ENCODE results near the gene ETV3L.

ETV3L gene

DNA sequence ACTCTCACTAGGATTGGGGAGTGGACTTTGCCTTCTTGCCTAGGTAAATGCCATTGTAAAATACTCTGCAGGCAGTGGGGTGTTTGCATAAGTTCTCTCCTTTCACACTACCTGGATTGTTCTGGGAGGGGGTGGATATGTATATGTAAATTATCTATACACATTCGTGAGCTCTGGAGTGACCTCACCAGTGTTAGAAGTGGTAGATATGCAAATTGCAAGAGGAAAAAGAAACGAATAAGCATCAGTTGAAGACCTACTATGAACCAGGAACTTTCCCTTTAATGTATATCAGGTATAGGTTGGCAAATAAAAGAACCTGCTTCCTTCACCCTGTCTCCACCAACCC is 52.6 kb downstream of the ETV3L start:
- TF ChIP-seq POLR2AphosphoS5 (IDR thresholded peaks at IDR 0.05; ENCODE audit: low read depth, low read length) (no peak), POLR2A (IDR thresholded peaks at IDR 0.05; ENCODE audit: low read depth, low read length) (no peak), TAF1 (IDR thresholded peaks at IDR 0.05; ENCODE audit: borderline replicate concordance, low read depth, low read length) (no peak)
- no peak for DNase-seq (ENCODE audit: insufficient read length)
- FAIRE-seq, result no peak

GRCh38 chr1:157045250-157046218 is 54.1 kb downstream of the ETV3L start, which contains the start of gene ARHGEF11:
Gene ARHGEF11, minus strand, starts transcription at chr1:157045742. Its CDS starts 1,412 bp downstream, at chr1:157044330.
- no peak for TF ChIP-seq POLR2A (IDR thresholded peaks at IDR 0.05; ENCODE audit: low read depth, low read length)
- TF ChIP-seq TAF1 (IDR thresholded peaks at IDR 0.05; ENCODE audit: borderline replicate concordance, low read depth, low read length), result no peak
- TF ChIP-seq POLR2AphosphoS5 (IDR thresholded peaks at IDR 0.05; ENCODE audit: low read depth, low read length), result no peak
- DNase-seq (ENCODE audit: insufficient read length) (peak; percentile 47), FAIRE-seq (peak; percentile 76)

DNA sequence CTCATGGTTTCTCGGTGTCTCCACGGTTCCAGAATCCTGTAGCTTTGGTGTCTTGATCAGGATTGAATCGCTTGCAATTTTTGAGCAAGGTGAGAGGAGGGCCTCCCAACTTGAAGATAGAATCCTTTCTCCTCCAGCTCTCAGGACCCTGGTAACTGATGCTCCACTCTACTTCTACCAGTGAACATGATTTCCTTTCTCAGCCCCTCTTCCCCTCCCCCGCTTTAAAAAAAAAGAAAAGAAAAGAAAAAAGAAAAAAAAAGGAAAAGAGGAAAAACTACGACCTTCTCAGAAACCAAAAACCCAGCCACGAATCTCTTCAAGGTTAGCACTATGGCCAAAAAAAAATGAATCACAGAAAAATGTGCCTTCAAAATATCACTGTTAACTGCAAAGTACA is 55.3 kb downstream of the ETV3L start:
- no peak for TF ChIP-seq TAF1 (IDR thresholded peaks at IDR 0.05; ENCODE audit: borderline replicate concordance, low read depth, low read length)
- FAIRE-seq (no peak), DNase-seq (ENCODE audit: insufficient read length) (no peak)

DNA sequence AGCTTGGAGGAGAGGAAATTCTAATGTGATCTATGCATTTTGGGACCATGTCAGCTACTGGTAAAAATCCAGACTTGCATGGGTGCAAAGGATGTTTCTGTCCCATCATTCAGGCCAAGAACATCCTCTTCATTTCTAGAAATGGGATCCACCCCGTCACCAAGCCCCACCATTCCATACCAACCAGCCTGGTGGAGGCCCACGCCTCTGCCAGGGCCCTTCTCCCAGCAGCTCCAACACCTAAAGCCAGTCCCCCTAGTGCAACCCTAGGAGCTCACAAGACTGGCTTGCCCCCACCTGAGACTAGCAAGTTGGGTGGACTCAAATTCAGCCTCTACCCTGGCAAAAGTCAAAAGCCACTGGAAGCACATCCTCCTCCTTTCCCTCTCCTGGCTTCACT is 55.9 kb downstream of the ETV3L start:
- DNase-seq (ENCODE audit: insufficient read length), result no peak
- no peak for FAIRE-seq

GRCh38 chr1:157042846-157043245 is 56.8 kb downstream of the ETV3L start:
- TF ChIP-seq POLR2A (IDR thresholded peaks at IDR 0.05; ENCODE audit: low read depth, low read length), result no peak
- TF ChIP-seq POLR2AphosphoS5 (IDR thresholded peaks at IDR 0.05; ENCODE audit: low read depth, low read length), result no peak
- no peak for TF ChIP-seq TAF1 (IDR thresholded peaks at IDR 0.05; ENCODE audit: borderline replicate concordance, low read depth, low read length)
- FAIRE-seq (no peak), DNase-seq (ENCODE audit: insufficient read length) (no peak)

More for the DNA sequence above, 55.9 kb downstream of the ETV3L start:
- TF ChIP-seq POLR2AphosphoS5 (IDR thresholded peaks at IDR 0.05; ENCODE audit: low read depth, low read length) (no peak), POLR2A (IDR thresholded peaks at IDR 0.05; ENCODE audit: low read depth, low read length) (no peak), TAF1 (IDR thresholded peaks at IDR 0.05; ENCODE audit: borderline replicate concordance, low read depth, low read length) (no peak)
